ENCODE data around the gene HPSE2.

Gene HPSE2

GRCh38 chr10:99045671-99046070 lies 190.0 kb downstream of the HPSE2 start:
- Histone ChIP-seq H3K36me3 (ENCODE audit: insufficient read depth, insufficient read length, low read length) (no peaks in the 10 kb centered on the region), H3K27me3 (ENCODE audit: insufficient read depth, insufficient read length) (no peaks in the 10 kb centered on the region), H3K4me1 (ENCODE audit: insufficient read depth, insufficient read length) (no peaks in the 10 kb centered on the region), H3K9ac (ENCODE audit: insufficient read length, low read depth) (no peak overlapping the region), H3K9me3 (ENCODE audit: insufficient read depth, low read length) (peaks cover 22% of the 10 kb centered on the region; the same call in 1 of the 2 replicates), H3K4me3 (ENCODE audit: insufficient read length, low read depth) (no peak overlapping the region)
- DNase-seq (ENCODE audit: low read depth, low spot score) = no peak
- TF ChIP-seq YY1 (IDR thresholded peaks at IDR 0.05; ENCODE audit: insufficient read depth, insufficient read length) (no peak), ZNF274 (IDR thresholded peaks at IDR 0.05; ENCODE audit: low read depth, low read length) (no peak), SUZ12 (IDR thresholded peaks at IDR 0.05; ENCODE audit: extremely low read depth, insufficient read depth, insufficient read length) (no peak)

DNA sequence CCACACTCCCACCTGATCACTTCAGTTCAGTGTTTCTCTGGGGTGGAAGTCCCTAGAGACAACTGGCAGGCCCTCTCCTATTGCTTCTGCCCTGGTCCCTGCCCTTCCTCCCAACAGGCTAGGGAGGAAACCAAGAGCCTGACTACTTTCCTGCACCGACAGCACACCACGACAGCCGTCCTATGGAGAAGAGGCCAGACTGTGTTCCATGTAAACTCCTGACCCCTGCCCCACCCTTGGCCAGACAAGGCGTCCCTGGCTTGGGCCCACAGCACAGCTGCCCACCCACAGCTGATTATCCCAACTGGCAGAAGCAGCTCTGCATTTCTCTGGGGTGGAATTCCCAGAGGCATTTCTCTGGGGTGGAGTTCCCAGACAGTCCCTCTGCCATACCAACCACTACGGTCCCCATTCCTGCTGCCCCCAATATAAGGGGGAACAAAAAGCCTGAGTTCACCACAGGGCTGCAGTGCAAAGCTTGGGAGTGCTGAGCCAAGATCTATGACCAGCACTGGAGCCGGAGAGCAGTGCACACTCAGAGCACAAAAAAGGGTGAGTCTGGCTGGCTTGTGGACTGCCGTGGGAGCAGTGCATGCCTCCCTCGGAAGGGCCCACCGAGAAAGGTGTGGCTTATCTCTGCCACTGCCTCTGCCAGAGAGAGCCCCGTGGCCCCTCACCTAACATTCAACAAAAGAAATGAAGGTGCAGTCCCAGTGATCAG lies 193.4 kb downstream of the HPSE2 start:
- no peak for TF ChIP-seq SUZ12 (IDR thresholded peaks at IDR 0.05; ENCODE audit: extremely low read depth, insufficient read depth, insufficient read length)
- TF ChIP-seq YY1 (IDR thresholded peaks at IDR 0.05; ENCODE audit: insufficient read depth, insufficient read length) = no peak
- TF ChIP-seq ZNF274 (IDR thresholded peaks at IDR 0.05; ENCODE audit: low read depth, low read length) = no peak
- Histone ChIP-seq H3K27me3 (ENCODE audit: insufficient read depth, insufficient read length) (no peaks in the 10 kb centered on the region), H3K4me1 (ENCODE audit: insufficient read depth, insufficient read length) (no peaks in the 10 kb centered on the region), H3K9me3 (ENCODE audit: insufficient read depth, low read length) (peaks cover 22% of the 10 kb centered on the region; the same call in 1 of the 2 replicates), H3K36me3 (ENCODE audit: insufficient read depth, insufficient read length, low read length) (no peaks in the 10 kb centered on the region), H3K9ac (ENCODE audit: insufficient read length, low read depth) (no peak overlapping the region), H3K4me3 (ENCODE audit: insufficient read length, low read depth) (no peak overlapping the region)
- DNase-seq (ENCODE audit: low read depth, low spot score) = no peak

GRCh38 chr10:99041468-99041867 lies 194.2 kb downstream of the HPSE2 start:
- Histone ChIP-seq H3K9ac (ENCODE audit: insufficient read length, low read depth) (no peak overlapping the region), H3K36me3 (ENCODE audit: insufficient read depth, insufficient read length, low read length) (no peaks in the 10 kb centered on the region), H3K9me3 (ENCODE audit: insufficient read depth, low read length) (peaks cover 22% of the 10 kb centered on the region; the same call in 1 of the 2 replicates), H3K4me1 (ENCODE audit: insufficient read depth, insufficient read length) (no peaks in the 10 kb centered on the region), H3K27me3 (ENCODE audit: insufficient read depth, insufficient read length) (no peaks in the 10 kb centered on the region), H3K4me3 (ENCODE audit: insufficient read length, low read depth) (no peak overlapping the region)
- TF ChIP-seq SUZ12 (IDR thresholded peaks at IDR 0.05; ENCODE audit: extremely low read depth, insufficient read depth, insufficient read length) (no peak), ZNF274 (IDR thresholded peaks at IDR 0.05; ENCODE audit: low read depth, low read length) (no peak), YY1 (IDR thresholded peaks at IDR 0.05; ENCODE audit: insufficient read depth, insufficient read length) (no peak)
- DNase-seq (ENCODE audit: low read depth, low spot score) = no peak

- Histone ChIP-seq H3K4me3 (ENCODE audit: insufficient read length, low read depth) (no peak overlapping the region), H3K9ac (ENCODE audit: insufficient read length, low read depth) (no peak overlapping the region), H3K36me3 (ENCODE audit: insufficient read depth, insufficient read length, low read length) (no peaks in the 10 kb centered on the region), H3K9me3 (ENCODE audit: insufficient read depth, low read length) (no peaks in the 10 kb centered on the region), H3K4me1 (ENCODE audit: insufficient read depth, insufficient read length) (no peaks in the 10 kb centered on the region), H3K27me3 (ENCODE audit: insufficient read depth, insufficient read length) (no peaks in the 10 kb centered on the region)
- TF ChIP-seq YY1 (IDR thresholded peaks at IDR 0.05; ENCODE audit: insufficient read depth, insufficient read length) (no peak), ZNF274 (IDR thresholded peaks at IDR 0.05; ENCODE audit: low read depth, low read length) (no peak), SUZ12 (IDR thresholded peaks at IDR 0.05; ENCODE audit: extremely low read depth, insufficient read depth, insufficient read length) (no peak)
- no peak for DNase-seq (ENCODE audit: low read depth, low spot score)
Measured at GRCh38 chr10:99013885-99014284, 221.8 kb downstream of the HPSE2 start.

DNA sequence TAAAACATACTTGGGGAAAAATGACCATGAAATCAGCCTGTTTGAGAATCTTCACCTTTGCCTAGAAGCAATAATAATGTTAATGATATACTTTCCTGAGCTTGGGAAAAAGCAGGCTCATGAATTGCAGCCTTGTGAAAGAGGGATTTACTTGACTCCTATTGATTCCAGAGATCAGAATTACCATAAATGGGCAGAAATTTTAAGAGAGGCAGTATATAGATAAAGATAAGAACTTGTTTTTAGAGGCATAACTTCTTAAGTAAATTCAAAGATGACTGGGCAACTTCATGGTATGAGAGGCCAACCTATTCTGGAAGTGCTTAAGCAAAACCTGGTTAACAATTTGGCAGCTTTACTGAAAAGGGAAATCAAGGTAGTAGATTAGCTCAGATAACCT lies 225.4 kb downstream of the HPSE2 start:
- Histone ChIP-seq H3K4me1 (ENCODE audit: insufficient read depth, insufficient read length) (no peaks in the 10 kb centered on the region), H3K9ac (ENCODE audit: insufficient read length, low read depth) (no peak overlapping the region), H3K4me3 (ENCODE audit: insufficient read length, low read depth) (no peak overlapping the region), H3K9me3 (ENCODE audit: insufficient read depth, low read length) (no peaks in the 10 kb centered on the region), H3K36me3 (ENCODE audit: insufficient read depth, insufficient read length, low read length) (no peaks in the 10 kb centered on the region), H3K27me3 (ENCODE audit: insufficient read depth, insufficient read length) (no peaks in the 10 kb centered on the region)
- no peak for TF ChIP-seq YY1 (IDR thresholded peaks at IDR 0.05; ENCODE audit: insufficient read depth, insufficient read length)
- no peak for DNase-seq (ENCODE audit: low read depth, low spot score)

- no peak overlapping the region for H3K9ac ChIP-seq (ENCODE audit: insufficient read length, low read depth)
- no peaks in the 10 kb centered on the region for H3K4me1 ChIP-seq (ENCODE audit: insufficient read depth, insufficient read length)
- TF ChIP-seq YY1 (IDR thresholded peaks at IDR 0.05; ENCODE audit: insufficient read depth, insufficient read length) = no peak
- TF ChIP-seq SUZ12 (IDR thresholded peaks at IDR 0.05; ENCODE audit: extremely low read depth, insufficient read depth, insufficient read length) = no peak
- no peak for TF ChIP-seq ZNF274 (IDR thresholded peaks at IDR 0.05; ENCODE audit: low read depth, low read length)
- no peak overlapping the region for H3K4me3 ChIP-seq (ENCODE audit: insufficient read length, low read depth)
- H3K36me3 ChIP-seq (ENCODE audit: insufficient read depth, insufficient read length, low read length) = no peaks in the 10 kb centered on the region
- DNase-seq (ENCODE audit: low read depth, low spot score) = no peak
- H3K9me3 ChIP-seq (ENCODE audit: insufficient read depth, low read length) = peaks cover 7% of the 10 kb centered on the region; the same call in 1 of the 2 replicates
- H3K27me3 ChIP-seq (ENCODE audit: insufficient read depth, insufficient read length) = no peaks in the 10 kb centered on the region
Measured at GRCh38 chr10:99008054-99008453, 227.6 kb downstream of the HPSE2 start.

DNA sequence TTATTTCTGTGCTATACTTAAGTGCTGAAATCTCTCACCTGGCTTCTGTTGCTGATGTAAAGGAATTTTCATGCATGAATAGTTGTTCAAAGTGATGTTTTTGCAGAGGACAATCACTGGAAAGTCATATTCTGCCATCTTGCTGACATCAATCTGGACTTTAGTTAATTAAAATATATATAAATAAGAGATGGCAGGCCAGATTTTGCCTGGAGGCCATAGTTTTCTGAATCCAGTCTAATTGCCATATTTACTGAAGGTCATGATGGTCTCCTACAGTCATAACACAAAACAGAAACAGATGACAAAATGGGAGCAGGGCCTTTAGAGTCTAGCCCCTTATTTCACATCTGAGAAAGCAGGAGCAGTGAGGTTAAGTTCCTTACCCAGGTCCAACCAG lies 228.2 kb downstream of the HPSE2 start:
- Histone ChIP-seq H3K36me3 (ENCODE audit: insufficient read depth, insufficient read length, low read length) (no peaks in the 10 kb centered on the region), H3K27me3 (ENCODE audit: insufficient read depth, insufficient read length) (no peaks in the 10 kb centered on the region), H3K4me1 (ENCODE audit: insufficient read depth, insufficient read length) (no peaks in the 10 kb centered on the region), H3K4me3 (ENCODE audit: insufficient read length, low read depth) (no peak overlapping the region), H3K9me3 (ENCODE audit: insufficient read depth, low read length) (peaks cover 7% of the 10 kb centered on the region; the same call in 1 of the 2 replicates), H3K9ac (ENCODE audit: insufficient read length, low read depth) (no peak overlapping the region)
- no peak for TF ChIP-seq SUZ12 (IDR thresholded peaks at IDR 0.05; ENCODE audit: extremely low read depth, insufficient read depth, insufficient read length)
- TF ChIP-seq ZNF274 (IDR thresholded peaks at IDR 0.05; ENCODE audit: low read depth, low read length) = no peak
- TF ChIP-seq YY1 (IDR thresholded peaks at IDR 0.05; ENCODE audit: insufficient read depth, insufficient read length) = no peak
- no peak for DNase-seq (ENCODE audit: low read depth, low spot score)

All from NT2/D1 (cell line).